ENCODE results near the gene SALL4. TPM values are rescaled to one million over a fixed set of nuclear protein-coding genes. Genes with fewer than 3 reads are reported as not detected.

SALL4 gene
- total and polyA plus RNA-seq, 7 donors, result not detected

- DNase-seq (no peak), ATAC-seq (no peak)
- no peak overlapping the region for H3K4me3 ChIP-seq
- H3K9me3 ChIP-seq, result no peaks in the 10 kb centered on the region
- peaks cover 8% of the 10 kb centered on the region for H3K4me1 ChIP-seq
- intact Hi-C loops (cut with DNase I), result loop anchor here in 1 of 2 donors (10.0 kb wide), 1 partner anchor 287 kb away; no protein-coding TSS in a partner anchor
- peaks cover 0 to 52% (median 21%) of the 10 kb centered on the region in 3 donors for H3K27me3 ChIP-seq (ENCODE audit: insufficient read depth in 3 of 3, low read length in 2 of 3)
- H3K36me3 ChIP-seq (ENCODE audit: insufficient read depth in 1 of 2, low read depth in 1 of 2), result no peaks in the 10 kb centered on the region
- no peak overlapping the region for H3K27ac ChIP-seq
- 29 to 39% (median 37%) methylated on average over 3 of the region's 3 CpGs for WGBS, 3 donors
- no peak for TF ChIP-seq CTCF (IDR thresholded peaks at IDR 0.05)
Observed at GRCh38 chr20:51797357-51798025, 4.8 kb downstream of the SALL4 start.

DNA sequence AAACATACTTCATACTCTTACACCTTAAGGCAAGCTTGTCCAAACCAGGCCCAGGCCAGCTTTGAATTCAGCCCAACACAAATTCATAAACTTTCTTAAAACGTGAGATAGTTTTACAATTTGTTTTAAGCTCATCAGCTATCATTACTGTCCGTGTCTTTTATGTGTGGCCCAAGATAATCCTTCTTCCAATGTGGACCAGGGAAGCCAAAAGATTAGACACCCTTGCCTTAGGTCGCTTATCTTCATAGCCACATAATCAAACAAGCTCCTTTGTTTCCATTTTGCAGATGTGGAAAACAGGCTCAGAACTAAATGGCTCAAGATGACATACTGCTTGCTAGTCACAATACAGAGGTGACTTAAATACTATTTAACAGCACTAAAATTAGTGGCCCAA lies 6.0 kb downstream of the SALL4 start:
- ATAC-seq, result no peak
- Histone ChIP-seq H3K4me1 (peaks cover 8% of the 10 kb centered on the region), H3K27me3 (ENCODE audit: insufficient read depth in 3 of 3, low read length in 2 of 3) (peaks cover 0 to 40% (median 17%) of the 10 kb centered on the region in 3 donors), H3K27ac (no peak overlapping the region), H3K9me3 (no peaks in the 10 kb centered on the region), H3K4me3 (no peak overlapping the region), H3K36me3 (ENCODE audit: insufficient read depth in 1 of 2, low read depth in 1 of 2) (no peaks in the 10 kb centered on the region)
- TF ChIP-seq CTCF (IDR thresholded peaks at IDR 0.05), result no peak
- intact Hi-C loops (cut with DNase I), result loop anchor here in 1 of 2 donors (10.0 kb wide), 1 partner anchor 288 kb away; no protein-coding TSS in a partner anchor
- WGBS, 3 donors, result 86 to 92% (median 88%) methylated on average over 3 of the region's 3 CpGs
- DNase-seq, result no peak

- Histone ChIP-seq H3K9me3 (no peaks in the 10 kb centered on the region), H3K27ac (no peak overlapping the region), H3K4me1 (no peaks in the 10 kb centered on the region), H3K4me3 (no peak overlapping the region), H3K36me3 (ENCODE audit: insufficient read depth in 1 of 2, low read depth in 1 of 2) (no peaks in the 10 kb centered on the region), H3K27me3 (ENCODE audit: insufficient read depth in 3 of 3, low read length in 2 of 3) (peaks cover 0 to 16% (median 0%) of the 10 kb centered on the region in 3 donors)
- intact Hi-C loops (cut with DNase I), result loop anchor here in 1 of 2 donors (10.0 kb wide), 1 partner anchor 292 kb away; no protein-coding TSS in a partner anchor
- TF ChIP-seq CTCF (IDR thresholded peaks at IDR 0.05), result no peak
- DNase-seq (no peak), ATAC-seq (no peak)
- 76 to 82% (median 77%) methylated on average over 7 of the region's 7 CpGs for WGBS, 3 donors
Observed at GRCh38 chr20:51792960-51793359, 9.4 kb downstream of the SALL4 start.

GRCh38 chr20:51791626-51792025 lies 10.7 kb downstream of the SALL4 start:
- intact Hi-C loops (cut with DNase I), result loop anchor here in 1 of 2 donors (10.0 kb wide), 1 partner anchor 293 kb away; no protein-coding TSS in a partner anchor
- Histone ChIP-seq H3K9me3 (no peaks in the 10 kb centered on the region), H3K4me3 (no peak overlapping the region), H3K27ac (no peak overlapping the region), H3K4me1 (no peaks in the 10 kb centered on the region), H3K27me3 (ENCODE audit: insufficient read depth in 3 of 3, low read length in 2 of 3) (peaks cover 0 to 13% (median 0%) of the 10 kb centered on the region in 3 donors), H3K36me3 (ENCODE audit: insufficient read depth in 1 of 2, low read depth in 1 of 2) (no peaks in the 10 kb centered on the region)
- 88 to 92% (median 90%) methylated on average over 13 of the region's 13 CpGs for WGBS, 3 donors
- TF ChIP-seq CTCF (IDR thresholded peaks at IDR 0.05), result no peak
- ATAC-seq, result no peak
- no peak for DNase-seq

Measured in psoas muscle (tissue), 8 donors.